GM18505 (cell line): ENCODE data around the gene PCGF3.

Source experiments
- ATAC-seq: cut with Tn5 transposase; IDR thresholded peaks from one replicate; pipeline ENCODE4 v1.9.1; 2021; ENCODE audit not compliant: unreplicated experiment
- POLR2A ChIP-seq: IDR thresholded peaks from 4 replicates; pipeline ENCODE4 v1.6.1; 2011; ENCODE audit warnings: borderline replicate concordance; ENCODE audit not compliant: insufficient read depth, insufficient read length; ENCODE audit errors: extremely low read depth

The PCGF3 gene

GRCh38 chr4:788006-788635, 82.5 kb downstream of the PCGF3 start:
- TF ChIP-seq POLR2A = no peak
- no peak for ATAC-seq

GRCh38 chr4:788636-789297, 83.1 kb downstream of the PCGF3 start:
- ATAC-seq = no peak
- no peak for TF ChIP-seq POLR2A

- no peak for ATAC-seq
- TF ChIP-seq POLR2A = no peak
These were observed 84.2 kb downstream of the PCGF3 start for GRCh38 chr4:789571-790465.

- TF ChIP-seq POLR2A = no peak
- ATAC-seq = no peak
These were observed 84.8 kb downstream of the PCGF3 start for GRCh38 chr4:790466-790820.

- no peak for ATAC-seq
- TF ChIP-seq POLR2A = no peak
These were observed 85.7 kb downstream of the PCGF3 start for GRCh38 chr4:791252-791897.

GRCh38 chr4:791898-792625, 86.4 kb downstream of the PCGF3 start:
- ATAC-seq = no peak
- no peak for TF ChIP-seq POLR2A

GRCh38 chr4:792626-793092, 87.0 kb downstream of the PCGF3 start:
- no peak for TF ChIP-seq POLR2A
- no peak for ATAC-seq

GRCh38 chr4:793093-793861, 87.6 kb downstream of the PCGF3 start:
- TF ChIP-seq POLR2A = no peak
- no peak for ATAC-seq

- no peak for TF ChIP-seq POLR2A
- no peak for ATAC-seq
These were observed 88.4 kb downstream of the PCGF3 start for GRCh38 chr4:793941-794621.

GRCh38 chr4:794900-795725, 89.5 kb downstream of the PCGF3 start:
- TF ChIP-seq POLR2A = no peak
- ATAC-seq = no peak

- no peak for ATAC-seq
- TF ChIP-seq POLR2A = no peak
These were observed 90.1 kb downstream of the PCGF3 start for GRCh38 chr4:795726-796119.

GRCh38 chr4:796206-796605, 90.6 kb downstream of the PCGF3 start:
- ATAC-seq = no peak
- no peak for TF ChIP-seq POLR2A
